IPS-15b (cell line): ENCODE data around the gene ATXN1.
"Not testable (repeated sequence)": the region's sequence is repeated elsewhere in the genome, so short reads cannot be mapped to it uniquely, and the experiment has no call there.

Experiments
- H3K27me3 ChIP-seq: one replicate; pipeline ENCODE4 v1.6.1; 2013; ENCODE audit warnings: low read length; ENCODE audit not compliant: control insufficient read depth, insufficient read depth
- H3K36me3 ChIP-seq: one replicate; pipeline ENCODE4 v1.6.1; 2013; ENCODE audit warnings: low read length; ENCODE audit not compliant: control insufficient read depth, insufficient read depth
- H3K4me1 ChIP-seq: one replicate; pipeline ENCODE4 v1.6.1; 2013; ENCODE audit warnings: mild to moderate bottlenecking, low read length; ENCODE audit not compliant: control insufficient read depth, insufficient read depth
- H3K4me3 ChIP-seq: one replicate; pipeline ENCODE4 v1.5.1; 2013; ENCODE audit warnings: low read depth, low read length
- H3K9ac ChIP-seq: one replicate; pipeline ENCODE4 v1.6.1; 2013; ENCODE audit warnings: low read depth, mild to moderate bottlenecking, low read length
- H3K9me3 ChIP-seq: one replicate; pipeline ENCODE4 v1.6.1; 2013; ENCODE audit warnings: mild to moderate bottlenecking, low read length; ENCODE audit not compliant: control insufficient read depth, insufficient read depth

Gene ATXN1

GRCh38 chr6:16388488-16388887 lies 372.8 kb downstream of the ATXN1 start:
- Histone ChIP-seq H3K4me3 (no peak overlapping the region), H3K9ac (no peak overlapping the region), H3K9me3 (no peaks in the 10 kb centered on the region), H3K4me1 (no peaks in the 10 kb centered on the region), H3K36me3 (no peaks in the 10 kb centered on the region), H3K27me3 (no peaks in the 10 kb centered on the region)

GRCh38 chr6:16386057-16386456 lies 375.2 kb downstream of the ATXN1 start:
- H3K4me1 ChIP-seq, result no peaks in the 10 kb centered on the region
- H3K36me3 ChIP-seq, result no peaks in the 10 kb centered on the region
- H3K9me3 ChIP-seq, result no peaks in the 10 kb centered on the region
- no peak overlapping the region for H3K9ac ChIP-seq
- H3K4me3 ChIP-seq, result no peak overlapping the region
- H3K27me3 ChIP-seq, result no peaks in the 10 kb centered on the region

- no peaks in the 10 kb centered on the region for H3K4me1 ChIP-seq
- no peaks in the 10 kb centered on the region for H3K9me3 ChIP-seq
- no peaks in the 10 kb centered on the region for H3K36me3 ChIP-seq
- no peaks in the 10 kb centered on the region for H3K27me3 ChIP-seq
- H3K4me3 ChIP-seq, result no peak overlapping the region
- no peak overlapping the region for H3K9ac ChIP-seq
Measured at GRCh38 chr6:16383607-16384206, 377.6 kb downstream of the ATXN1 start.

- H3K4me3 ChIP-seq, H3K36me3 ChIP-seq, H3K27me3 ChIP-seq, H3K9me3 ChIP-seq, H3K9ac ChIP-seq, H3K4me1 ChIP-seq: not testable (repeated sequence)
Measured at GRCh38 chr6:16381968-16382367, 379.3 kb downstream of the ATXN1 start.

- no peaks in the 10 kb centered on the region for H3K9me3 ChIP-seq
- H3K9ac ChIP-seq, result no peak overlapping the region
- H3K4me1 ChIP-seq, result no peaks in the 10 kb centered on the region
- no peaks in the 10 kb centered on the region for H3K27me3 ChIP-seq
- no peak overlapping the region for H3K4me3 ChIP-seq
- H3K36me3 ChIP-seq, result no peaks in the 10 kb centered on the region
Measured at GRCh38 chr6:16380220-16380809, 380.9 kb downstream of the ATXN1 start.

- not testable (repeated sequence) for H3K36me3 ChIP-seq, H3K27me3 ChIP-seq, H3K9me3 ChIP-seq, H3K9ac ChIP-seq, H3K4me3 ChIP-seq, H3K4me1 ChIP-seq
Measured at GRCh38 chr6:16378360-16378759, 382.9 kb downstream of the ATXN1 start.

GRCh38 chr6:16377470-16377869 lies 383.8 kb downstream of the ATXN1 start:
- Histone ChIP-seq H3K9ac (no peak overlapping the region), H3K27me3 (no peaks in the 10 kb centered on the region), H3K4me1 (no peaks in the 10 kb centered on the region), H3K36me3 (no peaks in the 10 kb centered on the region), H3K9me3 (no peaks in the 10 kb centered on the region), H3K4me3 (no peak overlapping the region)

- H3K36me3 ChIP-seq, result no peaks in the 10 kb centered on the region
- H3K4me1 ChIP-seq, result no peaks in the 10 kb centered on the region
- H3K9me3 ChIP-seq, result no peaks in the 10 kb centered on the region
- no peak overlapping the region for H3K9ac ChIP-seq
- H3K4me3 ChIP-seq, result no peak overlapping the region
- H3K27me3 ChIP-seq, result no peaks in the 10 kb centered on the region
Measured at GRCh38 chr6:16375843-16376242, 385.4 kb downstream of the ATXN1 start.

GRCh38 chr6:16375206-16375605 lies 386.1 kb downstream of the ATXN1 start:
- no peaks in the 10 kb centered on the region for H3K27me3 ChIP-seq
- no peaks in the 10 kb centered on the region for H3K36me3 ChIP-seq
- no peak overlapping the region for H3K9ac ChIP-seq
- H3K4me1 ChIP-seq, result no peaks in the 10 kb centered on the region
- no peaks in the 10 kb centered on the region for H3K9me3 ChIP-seq
- H3K4me3 ChIP-seq, result no peak overlapping the region

- Histone ChIP-seq H3K27me3 (no peaks in the 10 kb centered on the region), H3K4me1 (no peaks in the 10 kb centered on the region), H3K9ac (no peak overlapping the region), H3K36me3 (no peaks in the 10 kb centered on the region), H3K9me3 (no peaks in the 10 kb centered on the region), H3K4me3 (no peak overlapping the region)
Measured at GRCh38 chr6:16374461-16375200, 386.6 kb downstream of the ATXN1 start.

GRCh38 chr6:16374016-16374415 lies 387.2 kb downstream of the ATXN1 start:
- Histone ChIP-seq H3K4me3 (no peak overlapping the region), H3K27me3 (no peaks in the 10 kb centered on the region), H3K9ac (no peak overlapping the region), H3K4me1 (no peaks in the 10 kb centered on the region), H3K36me3 (no peaks in the 10 kb centered on the region), H3K9me3 (no peaks in the 10 kb centered on the region)
